Esophagus (tissue), 2 donors: ENCODE data around the gene CAMSAP3. TPM values are rescaled to one million over a fixed set of nuclear protein-coding genes. Genes with fewer than 3 reads are reported as not detected.
A peak's percentile ranks its signal among the peaks of the same experiment; 100 is the strongest.

Experiments used
- H3K27ac ChIP-seq, 2 donors: one replicate each; pipeline ENCODE4 v1.5.1; 2013; ENCODE audit warnings: low read depth in 2 of 2, mild to moderate bottlenecking in 2 of 2, inconsistent platforms in 1 of 2, low read length in 1 of 2, moderate library complexity in 1 of 2
- H3K27me3 ChIP-seq, 2 donors: one replicate each; pipeline ENCODE4 v1.6.1; 2013; ENCODE audit warnings: low read length in 2 of 2, control low read depth in 1 of 2, mild to moderate bottlenecking in 1 of 2; ENCODE audit not compliant: insufficient read depth in 2 of 2, control insufficient read depth in 1 of 2
- H3K36me3 ChIP-seq, 2 donors: one replicate each; pipeline ENCODE4 v1.6.1; 2013; ENCODE audit warnings: low read length in 1 of 2; ENCODE audit not compliant: control insufficient read depth in 2 of 2, insufficient read depth in 2 of 2
- H3K4me1 ChIP-seq, 2 donors: one replicate each; pipeline ENCODE4 v1.6.1; 2013; ENCODE audit warnings: low read length in 1 of 2; ENCODE audit not compliant: control insufficient read depth in 2 of 2, insufficient read depth in 2 of 2
- H3K4me3 ChIP-seq, 2 donors: one replicate each; pipeline ENCODE4 v1.5.1; 2013; ENCODE audit warnings: low read length in 2 of 2, mild to moderate bottlenecking in 2 of 2, low read depth in 1 of 2, moderate library complexity in 1 of 2
- H3K9me3 ChIP-seq, 2 donors: one replicate each; pipeline ENCODE4 v1.6.1; 2013; ENCODE audit warnings: mild to moderate bottlenecking in 2 of 2, low read depth in 1 of 2, low read length in 1 of 2, moderate library complexity in 1 of 2; ENCODE audit not compliant: control insufficient read depth in 2 of 2, insufficient read depth in 1 of 2
- WGBS, 2 donors: extraction: QIAGEN DNeasy Blood & Tissue Kit; methylation state at CpG; one replicate each; pipeline ENCODE4 v1.1.7; 2013; 5-methylcytosine and 5-hydroxymethylcytosine counted together
- polyA plus RNA-seq, 2 donors: library from polyadenylated mRNA; stranded (reverse); fragments of 200-250 nt; gene quantifications; one replicate each; pipeline ENCODE4 v1.2.3, GENCODE V29; 2013
- donor health status: healthy with polysubstance abuse.
- donor health status: Bipolar disorder and iron deficiency.

CAMSAP3 gene
- 10 to 100 TPM; 24.3 to 40.9 TPM for polyA plus RNA-seq

- Histone ChIP-seq H3K4me1 (peaks cover 2 to 5% of the 10 kb centered on the region in 2 donors), H3K4me3 (peak within 1 kb of the TSS; percentile 55 to 67), H3K36me3 (no peaks in the 10 kb centered on the region), H3K9me3 (no peaks in the 10 kb centered on the region), H3K27me3 (no peaks in the 10 kb centered on the region), H3K27ac (peak within 1 kb of the TSS; percentile 53 to 66)
- WGBS, 2 donors: 1% methylated on average over 45 to 78 of the region's 78 CpGs
Observed at GRCh38 chr19:7595466-7596133, at the start of gene CAMSAP3. Gene CAMSAP3, plus strand, starts transcription at chr19:7595863. Its CDS starts 140 bp downstream, at chr19:7596003.

DNA sequence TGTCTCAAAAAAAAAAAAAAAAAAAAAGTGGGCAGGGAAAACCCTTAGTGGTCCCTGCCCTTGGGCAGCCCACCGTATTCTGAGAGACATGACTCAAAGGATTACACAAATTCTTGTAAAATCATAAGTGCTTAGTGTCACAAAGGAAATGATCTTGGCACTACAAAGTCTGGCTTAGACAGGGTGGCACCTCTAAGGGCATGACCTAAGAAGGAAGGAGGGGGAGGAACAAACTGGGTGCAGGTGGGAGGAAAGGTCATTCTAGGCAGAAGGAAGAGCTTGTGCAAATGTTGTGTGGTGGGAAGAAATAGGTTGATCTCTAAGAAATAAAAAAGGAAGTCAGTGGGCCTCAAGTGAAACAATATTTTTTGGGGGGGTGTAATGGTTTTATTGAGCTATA, 49.8 kb upstream of the CAMSAP3 start:
- 54 to 71% methylated on average over 1 of the region's 1 CpG for WGBS, 2 donors

DNA sequence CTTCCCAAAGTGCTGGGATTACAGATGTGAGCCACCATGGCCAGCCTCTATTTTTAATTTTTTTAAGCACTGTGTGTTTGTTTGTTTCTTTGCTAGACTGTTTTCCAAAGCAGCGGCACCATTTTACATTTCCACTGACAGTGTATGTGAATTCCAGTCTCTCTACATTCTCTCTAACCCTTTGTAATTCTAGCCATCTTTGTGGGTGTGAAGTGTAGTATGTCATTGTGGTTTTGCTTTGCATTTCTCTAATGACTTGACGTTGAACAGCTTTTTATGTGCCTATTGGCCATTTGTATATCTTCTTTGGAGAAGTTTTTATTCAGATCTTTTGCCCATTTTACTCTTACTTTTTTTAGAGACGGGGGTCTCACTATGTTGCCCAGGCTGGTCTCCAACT, 48.5 kb upstream of the CAMSAP3 start:
- WGBS, 2 donors: 79 to 80% methylated on average over 3 of the region's 3 CpGs
- Histone ChIP-seq H3K36me3 (peaks cover 0 to 24% of the 10 kb centered on the region in 2 donors), H3K9me3 (no peaks in the 10 kb centered on the region), H3K27ac (no peak overlapping the region), H3K27me3 (no peaks in the 10 kb centered on the region), H3K4me1 (no peaks in the 10 kb centered on the region), H3K4me3 (no peak overlapping the region)

More for the DNA sequence above, 49.8 kb upstream of the CAMSAP3 start:
- H3K27ac ChIP-seq: no peak overlapping the region
- H3K9me3 ChIP-seq: no peaks in the 10 kb centered on the region
- no peaks in the 10 kb centered on the region for H3K4me1 ChIP-seq
- no peaks in the 10 kb centered on the region for H3K27me3 ChIP-seq
- peaks cover 0 to 35% of the 10 kb centered on the region in 2 donors for H3K36me3 ChIP-seq
- no peak overlapping the region for H3K4me3 ChIP-seq

DNA sequence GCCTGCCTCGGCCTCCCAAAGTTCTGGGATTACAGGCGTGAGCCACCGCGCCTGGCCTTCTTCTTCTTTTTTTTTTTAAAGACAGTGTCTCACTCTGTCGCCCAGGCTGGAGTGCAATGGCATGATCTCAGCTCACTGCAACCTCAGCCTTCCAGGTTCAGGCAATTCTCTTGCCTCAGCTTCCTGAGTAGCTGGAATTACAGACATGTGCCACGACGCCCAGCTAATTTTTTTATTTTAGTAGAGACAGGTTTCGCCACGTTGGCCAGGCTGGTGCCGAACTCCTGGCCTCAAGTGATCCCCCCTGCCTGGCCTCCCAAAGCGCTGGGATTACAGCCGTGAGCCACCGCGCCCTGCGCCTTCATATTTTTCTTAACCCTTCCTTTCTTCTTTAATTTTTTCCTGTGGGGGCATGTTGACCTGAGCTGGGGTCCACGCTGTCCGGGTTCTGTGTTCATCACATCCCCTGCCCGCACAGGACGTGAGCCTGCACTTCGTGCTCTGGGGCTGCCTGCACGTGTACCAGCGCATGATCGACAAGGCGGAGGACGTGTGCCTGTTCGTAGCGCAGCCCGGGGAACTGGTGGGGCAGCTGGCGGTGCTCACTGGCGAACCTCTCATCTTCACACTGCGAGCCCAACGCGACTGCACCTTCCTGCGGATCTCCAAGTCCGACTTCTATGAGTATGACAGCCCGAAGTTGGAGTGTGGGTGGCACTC, 46.1 kb upstream of the CAMSAP3 start:
- Histone ChIP-seq H3K27me3 (no peaks in the 10 kb centered on the region), H3K27ac (no peak overlapping the region), H3K36me3 (peaks cover 0 to 15% of the 10 kb centered on the region in 2 donors), H3K9me3 (no peaks in the 10 kb centered on the region), H3K4me1 (no peaks in the 10 kb centered on the region), H3K4me3 (no peak overlapping the region)
- 85 to 92% methylated on average over 35 to 36 of the region's 36 CpGs for WGBS, 2 donors

GRCh38 chr19:7550169-7550770, 45.4 kb upstream of the CAMSAP3 start:
- Histone ChIP-seq H3K9me3 (no peaks in the 10 kb centered on the region), H3K4me3 (no peak overlapping the region), H3K27ac (no peak overlapping the region), H3K27me3 (no peaks in the 10 kb centered on the region), H3K36me3 (peaks cover 0 to 21% of the 10 kb centered on the region in 2 donors), H3K4me1 (no peaks in the 10 kb centered on the region)
- WGBS, 2 donors: 93 to 95% methylated on average over 41 of the region's 41 CpGs

DNA sequence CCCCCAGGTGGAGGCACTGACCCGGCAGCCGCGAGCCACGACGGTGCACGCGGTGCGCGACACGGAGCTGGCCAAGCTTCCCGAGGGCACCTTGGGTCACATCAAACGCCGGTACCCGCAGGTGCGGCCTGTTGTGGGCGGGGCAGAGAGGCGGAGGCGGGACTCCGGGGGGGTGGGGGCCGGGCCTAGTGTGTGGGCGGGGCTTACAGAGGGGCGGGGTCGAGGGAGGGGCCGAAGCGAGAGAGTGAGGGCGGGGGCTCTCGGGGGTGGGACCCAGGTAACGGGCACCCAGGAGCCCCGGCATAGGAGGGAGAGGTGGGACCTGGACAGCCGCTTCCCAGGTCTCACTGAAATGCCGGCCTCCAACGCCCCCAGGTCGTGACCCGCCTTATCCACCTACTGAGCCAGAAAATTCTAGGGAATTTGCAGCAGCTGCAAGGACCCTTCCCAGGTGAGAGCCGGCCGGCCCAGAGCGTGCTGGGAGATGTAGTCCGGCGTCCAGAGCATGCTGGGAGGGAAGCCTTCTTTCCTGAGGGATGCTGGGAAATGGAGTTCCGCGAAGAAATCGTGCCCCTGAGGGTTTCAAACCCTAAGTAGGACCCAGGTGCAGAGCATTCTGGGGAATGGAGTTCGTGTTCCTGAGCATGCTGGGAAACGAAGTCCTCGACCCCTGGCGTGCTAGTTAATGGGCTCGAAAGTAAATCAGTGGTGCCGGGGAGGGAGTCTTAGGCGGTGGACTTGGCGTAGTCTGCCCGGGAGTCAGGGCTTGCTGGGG, 44.5 kb upstream of the CAMSAP3 start:
- peaks cover 0 to 23% of the 10 kb centered on the region in 2 donors for H3K36me3 ChIP-seq
- peak overlapping the region in 1 of 2 donors; percentile 22 for H3K4me3 ChIP-seq
- no peaks in the 10 kb centered on the region for H3K4me1 ChIP-seq
- no peaks in the 10 kb centered on the region for H3K27me3 ChIP-seq
- H3K9me3 ChIP-seq: no peaks in the 10 kb centered on the region
- 30 to 40% methylated on average over 49 to 51 of the region's 51 CpGs for WGBS, 2 donors
- peak overlapping the region in 1 of 2 donors; percentile 15 for H3K27ac ChIP-seq

- Histone ChIP-seq H3K27ac (no peak overlapping the region), H3K4me3 (no peak overlapping the region), H3K4me1 (no peaks in the 10 kb centered on the region), H3K36me3 (peaks cover 7 to 37% of the 10 kb centered on the region in 2 donors), H3K27me3 (no peaks in the 10 kb centered on the region), H3K9me3 (peaks cover 0 to 2% of the 10 kb centered on the region in 2 donors)
- WGBS, 2 donors: 68 to 90% methylated on average over 2 of the region's 2 CpGs
Observed at GRCh38 chr19:7552781-7553180, 42.9 kb upstream of the CAMSAP3 start.

DNA sequence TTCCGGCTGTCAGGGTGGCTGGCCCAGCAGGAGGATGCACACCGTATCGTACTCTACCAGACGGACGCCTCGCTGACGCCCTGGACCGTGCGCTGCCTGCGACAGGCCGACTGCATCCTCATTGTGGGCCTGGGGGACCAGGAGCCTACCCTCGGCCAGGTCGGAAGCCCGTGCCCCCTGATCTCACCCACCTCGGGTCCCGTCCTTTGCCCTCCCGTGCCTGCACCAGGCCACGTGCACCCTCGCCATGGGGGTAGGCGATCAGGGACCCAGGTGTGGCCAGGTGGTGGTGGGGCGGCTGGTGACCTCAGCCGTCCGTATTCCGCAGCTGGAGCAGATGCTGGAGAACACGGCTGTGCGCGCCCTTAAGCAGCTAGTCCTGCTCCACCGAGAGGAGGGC, 41.1 kb upstream of the CAMSAP3 start:
- H3K4me1 ChIP-seq: no peaks in the 10 kb centered on the region
- H3K9me3 ChIP-seq: peaks cover 0 to 2% of the 10 kb centered on the region in 2 donors
- no peak overlapping the region for H3K27ac ChIP-seq
- 90 to 93% methylated on average over 28 of the region's 28 CpGs for WGBS, 2 donors
- peaks cover 7 to 49% of the 10 kb centered on the region in 2 donors for H3K36me3 ChIP-seq
- no peak overlapping the region for H3K4me3 ChIP-seq
- H3K27me3 ChIP-seq: no peaks in the 10 kb centered on the region
